Coronary artery (tissue), 2 donors: ENCODE data around the gene RBM47.

ENCODE experiments used
- DNase-seq: peaks from one replicate; pipeline ENCODE4 v3.0.0-alpha.2; 2017; ENCODE audit warnings: low spot score
- H3K27ac ChIP-seq, 2 donors: fragments of 200-600 bp; sonication (generic); one replicate each; pipeline ENCODE4 v1.5.1; 2016 to 2019
- H3K4me3 ChIP-seq: fragments of 200-600 bp; sonication (generic); 2 replicates; pipeline ENCODE4 v1.5.1; 2016; ENCODE audit warnings: mild to moderate bottlenecking, moderate library complexity
- CTCF ChIP-seq: fragments of 200-600 bp; sonication (generic); IDR thresholded peaks from one replicate; pipeline ENCODE4 v1.5.1; 2019; ENCODE audit warnings: antibody characterized with exemption

Gene RBM47

GRCh38 chr4:40461879-40462278 lies 167.8 kb downstream of the RBM47 start:
- DNase-seq = no peak
- no peak for TF ChIP-seq CTCF
- no peak overlapping the region for H3K4me3 ChIP-seq
- no peak overlapping the region for H3K27ac ChIP-seq

GRCh38 chr4:40461062-40461461 lies 168.6 kb downstream of the RBM47 start:
- DNase-seq = no peak
- TF ChIP-seq CTCF = no peak
- Histone ChIP-seq H3K27ac (no peak overlapping the region), H3K4me3 (no peak overlapping the region)

- DNase-seq = no peak
- no peak for TF ChIP-seq CTCF
- Histone ChIP-seq H3K4me3 (no peak overlapping the region), H3K27ac (no peak overlapping the region)
Observed at GRCh38 chr4:40458683-40459082, 171.0 kb downstream of the RBM47 start.

- H3K4me3 ChIP-seq = no peak overlapping the region
- H3K27ac ChIP-seq = no peak overlapping the region
Observed at GRCh38 chr4:40458109-40458508, 171.6 kb downstream of the RBM47 start.

GRCh38 chr4:40455340-40455902 lies 174.2 kb downstream of the RBM47 start:
- H3K27ac ChIP-seq = no peak overlapping the region
- no peak for TF ChIP-seq CTCF
- no peak overlapping the region for H3K4me3 ChIP-seq
- no peak for DNase-seq

More at GRCh38 chr4:40458109-40458508, 171.6 kb downstream of the RBM47 start:
- TF ChIP-seq CTCF = no peak
- no peak for DNase-seq

- Histone ChIP-seq H3K4me3 (no peak overlapping the region), H3K27ac (no peak overlapping the region)
- no peak for DNase-seq
- TF ChIP-seq CTCF = no peak
Observed at GRCh38 chr4:40454816-40455215, 174.8 kb downstream of the RBM47 start.

GRCh38 chr4:40453912-40454311 lies 175.8 kb downstream of the RBM47 start:
- TF ChIP-seq CTCF = no peak
- no peak overlapping the region for H3K27ac ChIP-seq
- no peak overlapping the region for H3K4me3 ChIP-seq
- no peak for DNase-seq
